Nephron progenitor cell (in vitro differentiated cells): ENCODE measurements around the gene LONP1.
A peak's percentile ranks its signal among the peaks of the same experiment; 100 is the strongest.

Source experiments
- DNase-seq: peaks from one replicate; pipeline ENCODE4 v3.0.0; 2021
- H3K27ac Mint-ChIP-seq: 2 replicates; pipeline ENCODE4 v1.8.0; 2021; ENCODE audit warnings: mild to moderate bottlenecking, moderate library complexity, mixed read lengths
- H3K27me3 Mint-ChIP-seq: 2 replicates; pipeline ENCODE4 v1.8.0; 2021; ENCODE audit warnings: mild to moderate bottlenecking, low read depth, mixed read lengths; ENCODE audit not compliant: poor library complexity
- H3K36me3 Mint-ChIP-seq: 2 replicates; pipeline ENCODE4 v1.8.0; 2021; ENCODE audit warnings: low read depth, mixed read lengths
- H3K4me1 Mint-ChIP-seq: 2 replicates; pipeline ENCODE4 v1.8.0; 2021; ENCODE audit warnings: mixed read lengths
- H3K4me3 Mint-ChIP-seq: 2 replicates; pipeline ENCODE4 v1.8.0; 2021; ENCODE audit warnings: mild to moderate bottlenecking, moderate library complexity, mixed read lengths
- H3K9me3 Mint-ChIP-seq: 2 replicates; pipeline ENCODE4 v1.8.0; 2021; ENCODE audit warnings: mild to moderate bottlenecking, moderate library complexity, mixed read lengths
- CTCF ChIP-seq: fragments of 200-600 bp; sonication (generic); IDR thresholded peaks from 2 replicates; pipeline ENCODE4 v1.5.0; 2021; ENCODE audit warnings: antibody characterized with exemption

The LONP1 gene

GRCh38 chr19:5686326-5686646 is 33.7 kb downstream of the LONP1 start:
- peaks cover 28% of the 10 kb centered on the region for H3K4me1 Mint-ChIP-seq
- no peak overlapping the region for H3K27ac Mint-ChIP-seq
- H3K9me3 Mint-ChIP-seq: peaks cover 3% of the 10 kb centered on the region
- no peak for TF ChIP-seq CTCF
- H3K4me3 Mint-ChIP-seq: peak overlapping the region; percentile 79
- peaks cover 9% of the 10 kb centered on the region for H3K27me3 Mint-ChIP-seq
- no peak for DNase-seq
- H3K36me3 Mint-ChIP-seq: peaks cover 6% of the 10 kb centered on the region

- Mint-ChIP-seq H3K4me1 (peaks cover 27% of the 10 kb centered on the region), H3K27ac (no peak overlapping the region), H3K4me3 (no peak overlapping the region), H3K36me3 (peaks cover 6% of the 10 kb centered on the region), H3K9me3 (peaks cover 3% of the 10 kb centered on the region), H3K27me3 (peaks cover 6% of the 10 kb centered on the region)
- no peak for DNase-seq
- TF ChIP-seq CTCF: no peak
Measured at GRCh38 chr19:5684694-5685430, 35.1 kb downstream of the LONP1 start.

- Mint-ChIP-seq H3K27me3 (peaks cover 6% of the 10 kb centered on the region), H3K27ac (no peak overlapping the region), H3K36me3 (peaks cover 4% of the 10 kb centered on the region), H3K9me3 (peaks cover 2% of the 10 kb centered on the region), H3K4me3 (peak overlapping the region; percentile 61), H3K4me1 (peaks cover 38% of the 10 kb centered on the region)
- DNase-seq: no peak
- no peak for TF ChIP-seq CTCF
Measured at GRCh38 chr19:5683177-5683886, 36.6 kb downstream of the LONP1 start.

DNA sequence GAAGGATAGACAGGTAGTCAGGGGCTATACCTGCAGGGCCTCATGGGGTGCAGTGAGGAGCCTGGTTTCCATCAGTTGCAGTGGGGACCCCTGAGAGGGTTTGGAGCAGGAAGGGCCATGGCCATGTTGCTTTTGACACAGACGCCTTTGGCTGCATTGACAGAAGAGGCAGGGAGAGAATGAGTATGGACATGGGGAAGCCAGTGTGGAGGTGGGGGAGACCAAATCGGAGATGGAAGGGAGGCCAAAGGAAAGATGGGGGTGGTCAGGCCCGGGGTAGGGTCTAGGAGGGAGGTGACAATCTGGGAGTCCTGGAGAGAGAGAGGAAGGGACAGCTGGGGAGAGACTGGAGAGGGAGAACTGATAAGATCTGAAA is 37.9 kb downstream of the LONP1 start:
- Mint-ChIP-seq H3K36me3 (no peaks in the 10 kb centered on the region), H3K27ac (no peak overlapping the region), H3K4me1 (peaks cover 38% of the 10 kb centered on the region), H3K4me3 (peak overlapping the region; percentile 91), H3K27me3 (peaks cover 6% of the 10 kb centered on the region), H3K9me3 (no peaks in the 10 kb centered on the region)
- no peak for TF ChIP-seq CTCF
- no peak for DNase-seq

DNA sequence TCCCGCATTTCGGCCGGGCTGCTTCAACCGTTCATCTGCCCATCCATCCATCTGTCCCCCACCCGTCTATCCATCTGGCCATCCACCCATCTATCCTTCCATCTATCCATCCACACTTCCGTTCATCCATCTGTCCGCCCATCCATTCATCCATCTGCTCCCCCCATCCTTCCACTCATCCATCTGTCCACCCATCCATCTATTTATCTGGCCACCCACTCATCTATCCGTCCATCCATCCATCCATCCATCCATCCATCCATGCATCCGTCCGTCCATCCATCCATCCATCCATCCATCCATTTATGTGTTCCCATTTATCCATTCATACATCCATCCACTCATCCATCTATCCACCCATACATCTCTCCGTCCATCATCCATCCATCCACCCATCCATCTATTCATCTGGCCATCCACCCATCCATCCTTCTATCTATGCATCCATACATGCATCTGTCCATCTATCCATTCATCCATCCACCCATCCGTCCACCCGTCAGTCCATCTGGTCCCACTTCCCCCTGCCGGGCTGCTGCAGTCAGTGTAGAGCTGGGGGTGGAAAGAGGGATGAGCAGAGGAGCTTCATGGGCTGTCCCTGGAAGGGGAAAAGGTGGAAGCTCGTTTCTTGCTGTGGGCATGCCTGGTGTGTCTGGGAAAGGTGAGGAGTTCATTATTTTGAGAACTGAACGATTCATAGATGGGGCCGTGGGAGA is 38.4 kb downstream of the LONP1 start:
- H3K4me3 Mint-ChIP-seq: peak overlapping the region; percentile 91
- peak overlapping the region; percentile 9 for H3K27ac Mint-ChIP-seq
- no peak for TF ChIP-seq CTCF
- peaks cover 5% of the 10 kb centered on the region for H3K27me3 Mint-ChIP-seq
- DNase-seq: no peak
- H3K4me1 Mint-ChIP-seq: peaks cover 36% of the 10 kb centered on the region
- H3K36me3 Mint-ChIP-seq: no peaks in the 10 kb centered on the region
- H3K9me3 Mint-ChIP-seq: no peaks in the 10 kb centered on the region
